ENCODE results near the gene ZGPAT.

ZGPAT gene

DNA sequence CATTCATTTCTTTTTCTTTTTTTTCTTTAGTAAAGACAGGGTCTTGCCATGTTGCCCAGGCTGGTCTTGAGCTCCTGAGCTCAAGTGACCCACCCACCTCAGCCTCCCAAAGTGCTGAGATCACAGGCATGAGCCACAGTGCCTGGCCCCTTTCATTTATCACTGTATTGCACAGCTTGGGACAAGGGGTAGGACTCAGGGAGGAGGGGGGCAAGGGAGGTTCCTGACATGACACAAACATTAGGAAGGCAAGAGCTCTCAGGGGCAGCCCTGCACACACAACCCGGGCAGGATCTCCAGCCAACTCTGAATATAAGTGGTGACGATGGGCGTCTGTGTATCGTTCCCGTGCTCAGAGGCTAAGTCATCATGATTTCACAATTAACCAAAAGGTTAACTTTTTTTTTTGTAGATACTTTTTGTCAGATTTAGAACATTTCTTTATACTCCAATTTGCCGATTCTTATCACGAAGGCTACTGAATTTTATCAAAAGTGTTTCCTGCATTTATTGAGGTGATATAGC is 51.6 kb downstream of the ZGPAT start:
- H3K9ac ChIP-seq = no peak overlapping the region
- no peak overlapping the region for H3K4me3 ChIP-seq (IDR thresholded peaks at IDR 0.05; ENCODE audit: insufficient read depth, low read depth, low read length)

DNA sequence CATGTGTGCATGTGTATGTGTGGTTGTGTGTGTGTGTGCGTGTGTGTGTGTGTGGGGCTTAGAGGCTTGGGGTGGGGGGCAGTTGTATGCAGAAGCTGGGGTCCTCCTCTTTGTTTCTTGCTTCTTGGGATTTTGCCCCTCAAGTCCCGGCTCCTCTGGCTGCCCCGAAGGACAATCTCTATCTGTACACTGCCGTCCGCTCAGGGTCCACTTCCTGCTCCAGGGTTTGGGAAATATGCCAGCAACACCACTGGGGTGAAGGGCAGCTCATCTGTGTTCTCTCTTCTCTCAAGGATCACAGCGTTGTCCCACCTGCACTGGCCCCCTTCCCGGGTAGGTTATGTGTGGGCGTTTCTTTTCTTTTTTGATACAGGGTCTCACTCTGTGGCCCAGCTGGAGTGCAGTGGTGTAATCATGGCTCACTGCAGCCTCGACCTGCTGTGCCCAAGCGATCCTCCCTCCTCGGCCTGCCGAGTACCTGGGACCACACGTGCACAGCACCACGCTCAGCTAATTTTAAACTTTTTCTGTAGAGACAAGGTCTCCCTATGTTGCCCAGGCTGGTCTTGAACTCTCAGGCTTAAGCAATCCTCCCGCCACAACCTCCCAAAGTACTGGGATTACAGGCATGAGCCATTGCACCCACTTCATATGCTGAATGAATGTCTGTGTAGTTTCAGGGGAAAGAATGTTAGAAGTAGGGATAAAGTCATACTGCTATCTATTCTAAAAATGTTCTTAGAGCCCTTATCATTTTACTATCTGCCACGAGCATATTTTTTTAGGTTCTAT is 57.4 kb downstream of the ZGPAT start:
- H3K36me3 ChIP-seq (ENCODE audit: insufficient read depth) = no peaks in the 10 kb centered on the region
- TF ChIP-seq, protein P1, sequence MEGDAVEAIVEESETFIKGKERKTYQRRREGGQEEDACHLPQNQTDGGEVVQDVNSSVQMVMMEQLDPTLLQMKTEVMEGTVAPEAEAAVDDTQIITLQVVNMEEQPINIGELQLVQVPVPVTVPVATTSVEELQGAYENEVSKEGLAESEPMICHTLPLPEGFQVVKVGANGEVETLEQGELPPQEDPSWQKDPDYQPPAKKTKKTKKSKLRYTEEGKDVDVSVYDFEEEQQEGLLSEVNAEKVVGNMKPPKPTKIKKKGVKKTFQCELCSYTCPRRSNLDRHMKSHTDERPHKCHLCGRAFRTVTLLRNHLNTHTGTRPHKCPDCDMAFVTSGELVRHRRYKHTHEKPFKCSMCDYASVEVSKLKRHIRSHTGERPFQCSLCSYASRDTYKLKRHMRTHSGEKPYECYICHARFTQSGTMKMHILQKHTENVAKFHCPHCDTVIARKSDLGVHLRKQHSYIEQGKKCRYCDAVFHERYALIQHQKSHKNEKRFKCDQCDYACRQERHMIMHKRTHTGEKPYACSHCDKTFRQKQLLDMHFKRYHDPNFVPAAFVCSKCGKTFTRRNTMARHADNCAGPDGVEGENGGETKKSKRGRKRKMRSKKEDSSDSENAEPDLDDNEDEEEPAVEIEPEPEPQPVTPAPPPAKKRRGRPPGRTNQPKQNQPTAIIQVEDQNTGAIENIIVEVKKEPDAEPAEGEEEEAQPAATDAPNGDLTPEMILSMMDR (conservative IDR thresholded peaks at IDR 0.05; ENCODE audit: low read depth, low read length) = no peak
- no peak overlapping the region for H3K4me2 ChIP-seq
- no peak overlapping the region for H3K4me3 ChIP-seq (IDR thresholded peaks at IDR 0.05; ENCODE audit: insufficient read depth, low read depth, low read length)
- no peak overlapping the region for H3K27ac ChIP-seq
- H3K9ac ChIP-seq = no peak overlapping the region
- no peaks in the 10 kb centered on the region for H4K20me1 ChIP-seq (ENCODE audit: insufficient read depth)
- peaks cover 99% of the 10 kb centered on the region for H3K27me3 ChIP-seq (ENCODE audit: insufficient read depth, low read depth)
- H3K4me1 ChIP-seq (ENCODE audit: low read depth, poor library complexity, severe bottlenecking) = no peaks in the 10 kb centered on the region
- H3K79me2 ChIP-seq (ENCODE audit: insufficient read depth, low read depth) = no peaks in the 10 kb centered on the region
- no peak overlapping the region for H2AFZ ChIP-seq (ENCODE audit: low read depth)

More for the DNA sequence above, 51.6 kb downstream of the ZGPAT start:
- Histone ChIP-seq H2AFZ (ENCODE audit: low read depth) (no peak overlapping the region), H3K27me3 (ENCODE audit: insufficient read depth, low read depth) (peaks cover 95% of the 10 kb centered on the region), H3K4me2 (no peak overlapping the region), H3K4me1 (ENCODE audit: low read depth, poor library complexity, severe bottlenecking) (no peaks in the 10 kb centered on the region), H3K79me2 (ENCODE audit: insufficient read depth, low read depth) (no peaks in the 10 kb centered on the region), H4K20me1 (ENCODE audit: insufficient read depth) (no peaks in the 10 kb centered on the region), H3K36me3 (ENCODE audit: insufficient read depth) (no peaks in the 10 kb centered on the region), H3K27ac (no peak overlapping the region)
- TF ChIP-seq, protein P1 (conservative IDR thresholded peaks at IDR 0.05; ENCODE audit: low read depth, low read length) = no peak

DNA sequence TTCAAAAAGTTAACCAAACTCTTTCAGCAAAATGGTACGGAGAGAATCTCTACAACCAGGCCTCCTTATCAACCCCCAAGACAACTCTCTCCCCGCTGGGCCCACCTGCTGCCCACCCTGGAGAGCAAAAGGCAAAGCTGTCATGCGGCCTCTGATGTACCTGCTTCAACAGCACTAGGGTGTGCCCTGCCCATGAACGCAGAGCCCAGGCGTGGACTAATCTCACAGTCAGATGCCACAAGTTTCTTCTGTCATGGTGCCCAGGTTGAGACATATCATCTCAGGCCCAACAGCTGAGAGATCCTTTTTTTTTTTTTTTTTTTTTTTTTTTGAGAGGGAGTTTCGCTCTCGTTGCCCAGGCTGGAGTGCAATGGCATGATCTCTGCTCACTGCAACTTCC is 58.1 kb downstream of the ZGPAT start:
- Histone ChIP-seq H3K27me3 (ENCODE audit: insufficient read depth, low read depth) (peaks cover 99% of the 10 kb centered on the region), H3K27ac (no peak overlapping the region)

DNA sequence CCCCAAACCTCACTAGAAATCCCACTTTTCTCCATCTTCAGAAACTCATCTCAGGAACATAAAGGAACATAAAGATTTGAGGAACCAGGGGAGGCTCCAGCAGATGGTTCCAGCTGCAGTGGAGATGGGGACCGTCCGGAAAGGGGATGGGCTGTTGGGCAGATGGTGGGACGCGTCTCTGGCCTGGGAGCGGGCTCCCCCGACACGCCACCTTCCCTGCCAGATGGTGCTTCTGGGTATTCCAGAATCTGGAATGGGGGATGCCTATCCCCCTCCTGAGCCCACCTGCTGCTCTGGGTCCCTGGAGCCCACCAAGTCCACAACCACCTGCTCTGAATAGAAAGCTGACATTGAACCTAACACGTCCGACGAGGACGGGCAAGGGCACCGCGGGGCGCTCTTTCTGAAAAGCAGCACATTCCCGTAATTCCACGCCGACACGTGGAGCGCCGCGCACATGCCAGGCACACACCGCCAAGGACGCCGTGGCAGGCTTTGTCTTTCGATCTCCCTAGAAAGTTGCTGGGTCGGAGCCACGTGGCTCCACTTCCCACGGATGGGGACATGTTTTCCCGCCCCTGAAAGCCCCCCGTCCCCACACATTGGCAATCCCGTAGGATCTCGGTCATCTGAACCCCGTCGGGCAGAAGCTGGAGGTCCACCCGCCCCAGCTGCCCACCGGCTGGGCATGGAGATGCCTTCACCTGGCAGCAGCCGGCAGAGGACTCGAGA is 59.0 kb downstream of the ZGPAT start:
- Histone ChIP-seq H2AFZ (ENCODE audit: low read depth) (no peak overlapping the region), H3K27me3 (ENCODE audit: insufficient read depth, low read depth) (peaks cover 99% of the 10 kb centered on the region), H3K36me3 (ENCODE audit: insufficient read depth) (no peaks in the 10 kb centered on the region), H3K4me3 (IDR thresholded peaks at IDR 0.05; ENCODE audit: insufficient read depth, low read depth, low read length) (no peak overlapping the region), H3K4me2 (no peak overlapping the region), H3K27ac (no peak overlapping the region), H3K9ac (no peak overlapping the region), H3K4me1 (ENCODE audit: low read depth, poor library complexity, severe bottlenecking) (no peaks in the 10 kb centered on the region), H4K20me1 (ENCODE audit: insufficient read depth) (no peaks in the 10 kb centered on the region), H3K79me2 (ENCODE audit: insufficient read depth, low read depth) (no peaks in the 10 kb centered on the region)
- TF ChIP-seq, protein P1 (conservative IDR thresholded peaks at IDR 0.05; ENCODE audit: low read depth, low read length) = no peak

More for the DNA sequence above, 58.1 kb downstream of the ZGPAT start:
- TF ChIP-seq, protein P1 (conservative IDR thresholded peaks at IDR 0.05; ENCODE audit: low read depth, low read length) = no peak
- Histone ChIP-seq H2AFZ (ENCODE audit: low read depth) (no peak overlapping the region), H3K4me1 (ENCODE audit: low read depth, poor library complexity, severe bottlenecking) (no peaks in the 10 kb centered on the region), H3K4me3 (IDR thresholded peaks at IDR 0.05; ENCODE audit: insufficient read depth, low read depth, low read length) (no peak overlapping the region), H3K4me2 (no peak overlapping the region), H3K36me3 (ENCODE audit: insufficient read depth) (no peaks in the 10 kb centered on the region), H3K79me2 (ENCODE audit: insufficient read depth, low read depth) (no peaks in the 10 kb centered on the region), H3K9ac (no peak overlapping the region), H4K20me1 (ENCODE audit: insufficient read depth) (no peaks in the 10 kb centered on the region)

Data from KMS-11 (cell line).